A673 (cell line): ENCODE measurements around the gene ANTKMT.

Experiments used
- CTCF ChIP-seq: fragments of 300-800, 200-600 bp; sonication (generic); conservative IDR thresholded peaks from 2 replicates; pipeline ENCODE4 v1.5.1; 2017; ENCODE audit warnings: low read depth, mild to moderate bottlenecking, antibody characterized with exemption, low read length, moderate library complexity, mixed read lengths
- EZH2 ChIP-seq: fragments of 200-600 bp; sonication (generic); IDR thresholded peaks from 2 replicates; pipeline ENCODE4 v1.6.1; 2017; ENCODE audit warnings: borderline replicate concordance, low read depth, mild to moderate bottlenecking, mixed read lengths, antibody characterized with exemption, low read length; ENCODE audit not compliant: poor library complexity, severe bottlenecking

GRCh38 chr16:766820-767640, 46.1 kb downstream of the ANTKMT start:
- TF ChIP-seq CTCF (no peak), EZH2 (no peak)
